Panc1 (cell line): ENCODE measurements around the gene FKBP2. TPM values are rescaled to one million over a fixed set of nuclear protein-coding genes. Genes with fewer than 3 reads are reported as not detected.

ENCODE experiments used
- ATAC-seq: fragments of 200-7000 bp; cut with Tn5 transposase; 2 replicates; pipeline ENCODE4 v1.9.1; 2020; ENCODE audit warnings: mild to moderate bottlenecking, moderate library complexity
- BruUV-seq: library from RNA; stranded (reverse); fragments of 400-500 nt; replicated peaks from 2 replicates; lab custom pipeline; 2021; lab: Mats Ljungman, UMichigan
- CTCF ChIA-PET: fragments of 300-600 bp; sonication (Branson Sonifier 250); formaldehyde crosslinking; loops from one replicate; lab custom pipeline; 2022; ENCODE audit warnings: antibody characterized with exemption; lab: Charles Lee
- POLR2A ChIA-PET: fragments of 300-600 bp; sonication (Branson Sonifier 250); formaldehyde crosslinking; loops from one replicate; lab custom pipeline; 2022; ENCODE audit warnings: antibody characterized with exemption; lab: Charles Lee
- DNase-seq: peaks from one replicate; pipeline ENCODE4 v3.0.0-alpha.2; 2010; ENCODE audit warnings: low read depth, low spot score
- H3K27ac ChIP-seq: 2 replicates; pipeline ENCODE4 v1.5.1; 2011; ENCODE audit warnings: mild to moderate bottlenecking, low read length, inconsistent platforms
- H3K27me3 ChIP-seq: fragments of 200-500 bp; sonication (Bioruptor generic); 2 replicates; pipeline ENCODE4 v1.6.0; 2014; ENCODE audit warnings: low read length, inconsistent platforms; ENCODE audit not compliant: control insufficient read depth, insufficient read depth
- H3K36me3 ChIP-seq: fragments of 200-500 bp; sonication (Bioruptor generic); 2 replicates; pipeline ENCODE4 v1.5.1; 2014; ENCODE audit warnings: inconsistent platforms, mild to moderate bottlenecking, low read length, moderate library complexity; ENCODE audit not compliant: control insufficient read depth, insufficient read depth
- H3K4me1 ChIP-seq: 2 replicates; pipeline ENCODE4 v1.5.1; 2011; ENCODE audit warnings: inconsistent platforms, mild to moderate bottlenecking, low read length, moderate library complexity; ENCODE audit not compliant: control insufficient read depth, insufficient read depth
- H3K4me3 ChIP-seq, 2 experiments: 2 replicates each; pipeline ENCODE4 v1.5.1; 2011 to 2012; ENCODE audit warnings: low read depth in 2 of 2, low read length in 2 of 2, mild to moderate bottlenecking in 2 of 2, inconsistent platforms in 1 of 2, moderate library complexity in 1 of 2
- H3K9me3 ChIP-seq: fragments of 200-500 bp; sonication (Bioruptor generic); 2 replicates; pipeline ENCODE4 v1.5.1; 2014; ENCODE audit warnings: low read depth, mild to moderate bottlenecking, inconsistent platforms, low read length, moderate library complexity; ENCODE audit not compliant: control insufficient read depth, insufficient read depth
- POLR2AphosphoS5 ChIP-seq: IDR thresholded peaks from 2 replicates; pipeline ENCODE4 v1.6.1; 2012; ENCODE audit warnings: mild to moderate bottlenecking, low read depth, low read length, moderate library complexity
- SIN3A ChIP-seq: IDR thresholded peaks from 2 replicates; pipeline ENCODE4 v1.6.1; 2012; ENCODE audit warnings: low read depth, mild to moderate bottlenecking, low read length, moderate library complexity, borderline replicate concordance; ENCODE audit not compliant: insufficient read depth
- TCF7L2 ChIP-seq: IDR thresholded peaks from 2 replicates; pipeline ENCODE4 v1.6.1; 2011; ENCODE audit warnings: mild to moderate bottlenecking, low read depth, low read length, inconsistent platforms
- in situ Hi-C: cut with HindIII; loops from 2 replicates; pipeline ENCODE4 v1.10.0; 2016; ENCODE audit warnings: low sequenced_read_pairs, low pct_unique_long_range_greater_than_20kb
- intact Hi-C: fragments of 100-400 bp; cut with micrococcal nuclease; formaldehyde crosslinking; loops from one replicate; pipeline ENCODE4 v1.10.0; 2022; ENCODE audit not compliant: unreplicated experiment
- total RNA-seq: library from RNA; stranded (reverse); gene quantifications from one replicate; pipeline ENCODE4 v1.2.1, GENCODE V29; 2021; ENCODE audit not compliant: unreplicated experiment
- TF ChIP-seq, protein P1 (sequence below): fragments of 450-650 bp; IDR thresholded peaks from 2 replicates; pipeline ENCODE4 v1.5.1; 2017; ENCODE audit warnings: mild to moderate bottlenecking
- TF ChIP-seq, protein P2 (sequence below), 2 experiments: IDR thresholded peaks; 2 replicates each; pipeline ENCODE4 v1.6.1; 2011 to 2012; ENCODE audit warnings: low read depth in 2 of 2, control low read depth in 1 of 2, low read length in 1 of 2, mild to moderate bottlenecking in 1 of 2, moderate library complexity in 1 of 2; ENCODE audit not compliant: insufficient read depth in 1 of 2

FKBP2 gene
- total RNA-seq, 1 experiment from 2014 or later: 71.8 TPM

GRCh38 chr11:64262271-64263002 lies 21.5 kb downstream of the FKBP2 start:
- no peak overlapping the region for H3K4me3 ChIP-seq
- BruUV-seq: no TSS peak
- in situ Hi-C loops (no loop called here), intact Hi-C loops (no loop called here)
- H3K9me3 ChIP-seq: no peaks in the 10 kb centered on the region
- H3K27me3 ChIP-seq: no peaks in the 10 kb centered on the region
- peaks cover 3% of the 10 kb centered on the region; the same call in 1 of the 2 replicates for H3K4me1 ChIP-seq
- DNase-seq: no peak
- CTCF ChIA-PET: interaction anchor here (0.6 kb wide), 1 partner anchor 10 kb away, joined by 5 read pairs; no protein-coding TSS in a partner anchor
- H3K27ac ChIP-seq: no peak overlapping the region
- POLR2A ChIA-PET: no interaction called here
- TF ChIP-seq, protein P1, sequence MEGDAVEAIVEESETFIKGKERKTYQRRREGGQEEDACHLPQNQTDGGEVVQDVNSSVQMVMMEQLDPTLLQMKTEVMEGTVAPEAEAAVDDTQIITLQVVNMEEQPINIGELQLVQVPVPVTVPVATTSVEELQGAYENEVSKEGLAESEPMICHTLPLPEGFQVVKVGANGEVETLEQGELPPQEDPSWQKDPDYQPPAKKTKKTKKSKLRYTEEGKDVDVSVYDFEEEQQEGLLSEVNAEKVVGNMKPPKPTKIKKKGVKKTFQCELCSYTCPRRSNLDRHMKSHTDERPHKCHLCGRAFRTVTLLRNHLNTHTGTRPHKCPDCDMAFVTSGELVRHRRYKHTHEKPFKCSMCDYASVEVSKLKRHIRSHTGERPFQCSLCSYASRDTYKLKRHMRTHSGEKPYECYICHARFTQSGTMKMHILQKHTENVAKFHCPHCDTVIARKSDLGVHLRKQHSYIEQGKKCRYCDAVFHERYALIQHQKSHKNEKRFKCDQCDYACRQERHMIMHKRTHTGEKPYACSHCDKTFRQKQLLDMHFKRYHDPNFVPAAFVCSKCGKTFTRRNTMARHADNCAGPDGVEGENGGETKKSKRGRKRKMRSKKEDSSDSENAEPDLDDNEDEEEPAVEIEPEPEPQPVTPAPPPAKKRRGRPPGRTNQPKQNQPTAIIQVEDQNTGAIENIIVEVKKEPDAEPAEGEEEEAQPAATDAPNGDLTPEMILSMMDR: no peak
- TF ChIP-seq, protein P2, sequence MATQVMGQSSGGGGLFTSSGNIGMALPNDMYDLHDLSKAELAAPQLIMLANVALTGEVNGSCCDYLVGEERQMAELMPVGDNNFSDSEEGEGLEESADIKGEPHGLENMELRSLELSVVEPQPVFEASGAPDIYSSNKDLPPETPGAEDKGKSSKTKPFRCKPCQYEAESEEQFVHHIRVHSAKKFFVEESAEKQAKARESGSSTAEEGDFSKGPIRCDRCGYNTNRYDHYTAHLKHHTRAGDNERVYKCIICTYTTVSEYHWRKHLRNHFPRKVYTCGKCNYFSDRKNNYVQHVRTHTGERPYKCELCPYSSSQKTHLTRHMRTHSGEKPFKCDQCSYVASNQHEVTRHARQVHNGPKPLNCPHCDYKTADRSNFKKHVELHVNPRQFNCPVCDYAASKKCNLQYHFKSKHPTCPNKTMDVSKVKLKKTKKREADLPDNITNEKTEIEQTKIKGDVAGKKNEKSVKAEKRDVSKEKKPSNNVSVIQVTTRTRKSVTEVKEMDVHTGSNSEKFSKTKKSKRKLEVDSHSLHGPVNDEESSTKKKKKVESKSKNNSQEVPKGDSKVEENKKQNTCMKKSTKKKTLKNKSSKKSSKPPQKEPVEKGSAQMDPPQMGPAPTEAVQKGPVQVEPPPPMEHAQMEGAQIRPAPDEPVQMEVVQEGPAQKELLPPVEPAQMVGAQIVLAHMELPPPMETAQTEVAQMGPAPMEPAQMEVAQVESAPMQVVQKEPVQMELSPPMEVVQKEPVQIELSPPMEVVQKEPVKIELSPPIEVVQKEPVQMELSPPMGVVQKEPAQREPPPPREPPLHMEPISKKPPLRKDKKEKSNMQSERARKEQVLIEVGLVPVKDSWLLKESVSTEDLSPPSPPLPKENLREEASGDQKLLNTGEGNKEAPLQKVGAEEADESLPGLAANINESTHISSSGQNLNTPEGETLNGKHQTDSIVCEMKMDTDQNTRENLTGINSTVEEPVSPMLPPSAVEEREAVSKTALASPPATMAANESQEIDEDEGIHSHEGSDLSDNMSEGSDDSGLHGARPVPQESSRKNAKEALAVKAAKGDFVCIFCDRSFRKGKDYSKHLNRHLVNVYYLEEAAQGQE (IDR thresholded peaks at IDR 0.05; ENCODE audit: insufficient read depth in 1 of 2, low read depth in 2 of 2, low read length in 1 of 2): no peak
- ATAC-seq: no peak
- H3K36me3 ChIP-seq: no peaks in the 10 kb centered on the region

GRCh38 chr11:64263021-64263946 lies 22.4 kb downstream of the FKBP2 start:
- H3K9me3 ChIP-seq: no peaks in the 10 kb centered on the region
- no peaks in the 10 kb centered on the region for H3K36me3 ChIP-seq
- H3K27ac ChIP-seq: no peak overlapping the region
- ChIA-PET CTCF (interaction anchor here (0.6 kb wide), 1 partner anchor 11 kb away, joined by 5 read pairs; no protein-coding TSS in a partner anchor), POLR2A (interaction anchor here (0.6 kb wide), 1 partner anchor 14 kb away, joined by 3 read pairs; no protein-coding TSS in a partner anchor)
- intact Hi-C loops (no loop called here), in situ Hi-C loops (no loop called here)
- H3K27me3 ChIP-seq: no peaks in the 10 kb centered on the region
- H3K4me1 ChIP-seq: peaks cover 6% of the 10 kb centered on the region
- DNase-seq (no peak), ATAC-seq (no peak)
- TF ChIP-seq, protein P1: no peak
- TF ChIP-seq TCF7L2: no peak
- no peak for TF ChIP-seq POLR2AphosphoS5
- TF ChIP-seq SIN3A: no peak
- TF ChIP-seq, protein P2 (IDR thresholded peaks at IDR 0.05; ENCODE audit: insufficient read depth in 1 of 2, low read depth in 2 of 2, low read length in 1 of 2): no peak
- no TSS peak for BruUV-seq
- H3K4me3 ChIP-seq: no peak overlapping the region
